ENCODE data around the gene PMEPA1.

DNA sequence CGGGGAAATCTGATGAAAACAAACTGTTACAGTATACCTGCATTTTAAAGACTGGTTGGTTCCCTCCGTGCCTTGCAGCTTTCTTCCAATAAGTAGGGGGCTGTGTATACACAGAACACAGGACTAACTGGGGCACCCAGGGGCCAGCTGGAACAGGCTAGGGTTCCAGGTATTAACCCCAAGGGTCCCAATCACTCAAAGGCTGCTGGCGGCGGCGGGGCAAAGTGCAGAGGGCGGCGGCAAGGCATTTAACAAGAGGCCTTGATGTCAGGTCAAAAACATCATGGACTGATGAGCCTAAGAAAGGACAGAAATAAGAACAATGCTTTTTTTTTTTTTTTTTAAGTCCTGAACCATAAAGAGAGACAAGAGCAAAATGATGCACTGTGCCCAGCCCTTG, 2.5 kb downstream of the PMEPA1 start:
- TF ChIP-seq EZH2 (IDR thresholded peaks at IDR 0.05; ENCODE audit: borderline replicate concordance, insufficient read depth, low read depth, low read length, poor library complexity, severe bottlenecking): no peak
- TF ChIP-seq, protein P1, sequence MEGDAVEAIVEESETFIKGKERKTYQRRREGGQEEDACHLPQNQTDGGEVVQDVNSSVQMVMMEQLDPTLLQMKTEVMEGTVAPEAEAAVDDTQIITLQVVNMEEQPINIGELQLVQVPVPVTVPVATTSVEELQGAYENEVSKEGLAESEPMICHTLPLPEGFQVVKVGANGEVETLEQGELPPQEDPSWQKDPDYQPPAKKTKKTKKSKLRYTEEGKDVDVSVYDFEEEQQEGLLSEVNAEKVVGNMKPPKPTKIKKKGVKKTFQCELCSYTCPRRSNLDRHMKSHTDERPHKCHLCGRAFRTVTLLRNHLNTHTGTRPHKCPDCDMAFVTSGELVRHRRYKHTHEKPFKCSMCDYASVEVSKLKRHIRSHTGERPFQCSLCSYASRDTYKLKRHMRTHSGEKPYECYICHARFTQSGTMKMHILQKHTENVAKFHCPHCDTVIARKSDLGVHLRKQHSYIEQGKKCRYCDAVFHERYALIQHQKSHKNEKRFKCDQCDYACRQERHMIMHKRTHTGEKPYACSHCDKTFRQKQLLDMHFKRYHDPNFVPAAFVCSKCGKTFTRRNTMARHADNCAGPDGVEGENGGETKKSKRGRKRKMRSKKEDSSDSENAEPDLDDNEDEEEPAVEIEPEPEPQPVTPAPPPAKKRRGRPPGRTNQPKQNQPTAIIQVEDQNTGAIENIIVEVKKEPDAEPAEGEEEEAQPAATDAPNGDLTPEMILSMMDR (IDR thresholded peaks at IDR 0.05): no peak
